Measurements from ENCODE around the gene C17orf100.

- TF ChIP-seq POLR2A (IDR thresholded peaks at IDR 0.05) (no peak), CTCF (IDR thresholded peaks at IDR 0.05) (no peak)
Measured at GRCh38 chr17:6670999-6671398, 19.4 kb downstream of the C17orf100 start.
